ENCODE measurements around the gene ZCCHC2. TPM values are rescaled to one million over a fixed set of nuclear protein-coding genes. Genes with fewer than 3 reads are reported as not detected.

Gene ZCCHC2
- total RNA-seq, 6 experiments from 2014 or later = 4.6 to 7.1 (median 5.4) TPM

DNA sequence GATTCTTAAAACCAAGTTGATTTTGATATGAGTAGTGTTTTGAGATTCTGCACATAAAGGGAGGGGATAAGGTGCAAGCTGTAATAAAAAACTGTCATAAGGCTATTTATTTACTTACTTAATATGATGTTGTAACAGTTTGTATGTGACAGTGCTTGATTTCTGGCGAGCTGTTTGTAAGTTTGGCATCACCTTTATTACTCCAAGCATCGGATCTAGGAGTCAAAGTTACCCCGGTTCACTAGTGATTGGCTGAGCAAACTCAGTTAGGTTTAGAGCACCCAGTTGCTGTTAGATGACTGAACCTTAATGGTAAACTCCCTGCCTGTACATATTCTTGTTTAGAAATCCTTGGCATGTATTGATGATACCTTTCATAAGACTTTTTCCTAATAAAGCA is 16.1 kb downstream of the ZCCHC2 start:
- no peaks in the 10 kb centered on the region for H3K4me1 Mint-ChIP-seq (ENCODE audit: low read depth)
- no peak for TF ChIP-seq CTCF (IDR thresholded peaks at IDR 0.05)
- no peaks in the 10 kb centered on the region for H3K9me3 Mint-ChIP-seq
- no peak for DNase-seq
- H3K27ac Mint-ChIP-seq = no peak overlapping the region
- no peak overlapping the region for H3K4me3 Mint-ChIP-seq
- peaks cover 17% of the 10 kb centered on the region for H3K36me3 Mint-ChIP-seq (ENCODE audit: low read depth)
- H3K27me3 Mint-ChIP-seq (ENCODE audit: insufficient read depth) = no peaks in the 10 kb centered on the region

GRCh38 chr18:62539284-62540165 is 16.7 kb downstream of the ZCCHC2 start:
- H3K4me1 Mint-ChIP-seq (ENCODE audit: low read depth) = no peaks in the 10 kb centered on the region
- no peaks in the 10 kb centered on the region for H3K27me3 Mint-ChIP-seq (ENCODE audit: insufficient read depth)
- H3K36me3 Mint-ChIP-seq (ENCODE audit: low read depth) = peaks cover 17% of the 10 kb centered on the region
- H3K4me3 Mint-ChIP-seq = no peak overlapping the region
- no peak for TF ChIP-seq CTCF (IDR thresholded peaks at IDR 0.05)
- no peaks in the 10 kb centered on the region for H3K9me3 Mint-ChIP-seq
- no peak overlapping the region for H3K27ac Mint-ChIP-seq
- no peak for DNase-seq

- Mint-ChIP-seq H3K4me3 (no peak overlapping the region), H3K9me3 (no peaks in the 10 kb centered on the region), H3K27ac (no peak overlapping the region), H3K4me1 (ENCODE audit: low read depth) (no peaks in the 10 kb centered on the region), H3K36me3 (ENCODE audit: low read depth) (peaks cover 17% of the 10 kb centered on the region), H3K27me3 (ENCODE audit: insufficient read depth) (no peaks in the 10 kb centered on the region)
- no peak for DNase-seq
- no peak for TF ChIP-seq CTCF (IDR thresholded peaks at IDR 0.05)
These were observed 20.2 kb downstream of the ZCCHC2 start for GRCh38 chr18:62543021-62543420.

GRCh38 chr18:62545098-62545497 is 22.3 kb downstream of the ZCCHC2 start:
- Mint-ChIP-seq H3K27me3 (ENCODE audit: insufficient read depth) (no peaks in the 10 kb centered on the region), H3K36me3 (ENCODE audit: low read depth) (peaks cover 17% of the 10 kb centered on the region), H3K4me3 (no peak overlapping the region), H3K9me3 (no peaks in the 10 kb centered on the region), H3K27ac (no peak overlapping the region), H3K4me1 (ENCODE audit: low read depth) (no peaks in the 10 kb centered on the region)
- no peak for TF ChIP-seq CTCF (IDR thresholded peaks at IDR 0.05)
- no peak for DNase-seq

- no peak overlapping the region for H3K4me3 Mint-ChIP-seq
- H3K4me1 Mint-ChIP-seq (ENCODE audit: low read depth) = peaks cover 11% of the 10 kb centered on the region
- H3K36me3 Mint-ChIP-seq (ENCODE audit: low read depth) = peaks cover 24% of the 10 kb centered on the region
- DNase-seq = no peak
- H3K27me3 Mint-ChIP-seq (ENCODE audit: insufficient read depth) = no peaks in the 10 kb centered on the region
- no peaks in the 10 kb centered on the region for H3K9me3 Mint-ChIP-seq
- H3K27ac Mint-ChIP-seq = no peak overlapping the region
- no peak for TF ChIP-seq CTCF (IDR thresholded peaks at IDR 0.05)
These were observed 26.9 kb downstream of the ZCCHC2 start for GRCh38 chr18:62549755-62550154.

Measured in HFFc6 (cell line).